Keratinocyte (primary cell): ENCODE measurements around the gene NME9. TPM values are rescaled to one million over a fixed set of nuclear protein-coding genes. Genes with fewer than 3 reads are reported as not detected.
"Not testable (repeated sequence)": the region's sequence is repeated elsewhere in the genome, so short reads cannot be mapped to it uniquely, and the experiment has no call there.

Experiments used
- DNase-seq: peaks from one replicate; pipeline ENCODE4 v3.0.0-alpha.2; 2011; ENCODE audit warnings: low read depth, missing footprints, low spot score
- FAIRE-seq: peaks from 2 replicates; lab custom pipeline; 2011; peaks lifted over from hg19 to GRCh38; lab: Jason Lieb, UNC
- H2AFZ ChIP-seq: 2 replicates; pipeline ENCODE4 v1.6.0; 2012; ENCODE audit warnings: low read length, control low read depth, inconsistent platforms; ENCODE audit not compliant: control insufficient read depth
- H3K27ac ChIP-seq: 2 replicates; pipeline ENCODE4 v1.5.1; 2011; ENCODE audit warnings: low read length; ENCODE audit not compliant: control insufficient read depth, insufficient read depth
- H3K27me3 ChIP-seq: 3 replicates; pipeline ENCODE4 v1.6.0; 2011; ENCODE audit warnings: low read length; ENCODE audit not compliant: control insufficient read depth, insufficient read depth; ENCODE audit errors: extremely low read depth
- H3K36me3 ChIP-seq, 2 experiments: 2 replicates in 1 of 2; 3 replicates in 1 of 2; pipeline ENCODE4 v1.5.1; 2011; ENCODE audit warnings: low read length in 2 of 2, mild to moderate bottlenecking in 1 of 2; ENCODE audit not compliant: control insufficient read depth in 2 of 2, insufficient read depth in 2 of 2; ENCODE audit errors: extremely low read depth in 1 of 2
- H3K4me1 ChIP-seq: 3 replicates; pipeline ENCODE4 v1.5.1; 2011; ENCODE audit warnings: low read length; ENCODE audit not compliant: control insufficient read depth, insufficient read depth; ENCODE audit errors: extremely low read depth
- H3K4me2 ChIP-seq: 3 replicates; pipeline ENCODE4 v1.6.0; 2011; ENCODE audit warnings: low read depth, low read length; ENCODE audit not compliant: control insufficient read depth, insufficient read depth; ENCODE audit errors: extremely low read depth
- H3K4me3 ChIP-seq, 3 experiments: fragments of 200-600 bp in 1 of 3; sonication (generic) in 1 of 3; 2 replicates in 2 of 3; 3 replicates in 1 of 3; pipeline ENCODE4 v1.5.1; 2011 to 2016; ENCODE audit warnings: low read length in 3 of 3, mild to moderate bottlenecking in 3 of 3, control low read depth in 2 of 3, inconsistent platforms in 1 of 3, low read depth in 1 of 3, mixed read lengths in 1 of 3, mixed run types in 1 of 3, moderate library complexity in 1 of 3; ENCODE audit not compliant: control insufficient read depth in 2 of 3, insufficient read depth in 2 of 3; ENCODE audit errors: extremely low read depth in 1 of 3
- H3K79me2 ChIP-seq: 2 replicates; pipeline ENCODE4 v1.6.0; 2012; ENCODE audit warnings: low read length; ENCODE audit not compliant: control insufficient read depth, insufficient read depth
- H3K9ac ChIP-seq: 3 replicates; pipeline ENCODE4 v1.6.0; 2011; ENCODE audit warnings: low read length; ENCODE audit not compliant: control insufficient read depth, insufficient read depth; ENCODE audit errors: extremely low read depth
- H3K9me1 ChIP-seq: 3 replicates; pipeline ENCODE4 v1.6.0; 2011; ENCODE audit warnings: low read length; ENCODE audit not compliant: control insufficient read depth, insufficient read depth; ENCODE audit errors: extremely low read depth
- H3K9me3 ChIP-seq: 2 replicates; pipeline ENCODE4 v1.5.1; 2012; ENCODE audit warnings: low read depth, low read length; ENCODE audit not compliant: control insufficient read depth
- H4K20me1 ChIP-seq: 3 replicates; pipeline ENCODE4 v1.6.0; 2011; ENCODE audit warnings: low read length; ENCODE audit not compliant: control insufficient read depth, insufficient read depth; ENCODE audit errors: extremely low read depth
- CTCF ChIP-seq, 3 experiments: IDR thresholded peaks in 1 of 3; conservative IDR thresholded peaks in 1 of 3; optimal IDR thresholded peaks in 1 of 3; 2 replicates in 2 of 3; 3 replicates in 1 of 3; pipeline versions ENCODE3 to v1.5.1; 2011; ENCODE audit warnings: low read length in 3 of 3, mild to moderate bottlenecking in 3 of 3, moderate library complexity in 2 of 3, control low read depth in 1 of 3, inconsistent platforms in 1 of 3; ENCODE audit not compliant: insufficient read depth in 2 of 3; ENCODE audit errors: extremely low read depth in 1 of 3
- EZH2 ChIP-seq: IDR thresholded peaks from one replicate; pipeline ENCODE4 v1.6.1; 2012; ENCODE audit warnings: inconsistent platforms, mild to moderate bottlenecking, low read length, moderate library complexity
- dilution Hi-C: fragments of 300-500 bp; cut with MboI; formaldehyde crosslinking; loops from one replicate; pipeline ENCODE4 v1.7.0; 2020; ENCODE audit warnings: low sequenced_read_pairs; ENCODE audit not compliant: extremely low pct_ligation_motif_present
- polyA plus RNA-seq, 5 experiments: library from polyadenylated mRNA; depleted of rRNA in 3 of 5; stranded (reverse) in 3 of 5; stranded (forward) in 1 of 5; unstranded in 1 of 5; fragments of >200 nt; gene quantifications; 1 replicate in 1 of 5; 2 replicates in 3 of 5; 3 replicates in 1 of 5; pipeline versions ENCODE4 v1.2.1 to v1.2.3, GENCODE V29; 2011 to 2012; ENCODE audit warnings: missing spikeins in 2 of 5, low read depth in 1 of 5, low replicate concordance in 1 of 5

The NME9 gene
- polyA plus RNA-seq, 1 donor (not counting 4 experiments of a cell fraction or from before 2014, with no cell fraction given), result 0.05 TPM

- TF ChIP-seq EZH2 (no peak), CTCF (optimal IDR thresholded peaks at IDR 0.05 in 1 of 3, IDR thresholded peaks at IDR 0.05 in 1 of 3, conservative IDR thresholded peaks at IDR 0.05 in 1 of 3; ENCODE audit: extremely low read depth in 1 of 3, insufficient read depth in 2 of 3, low read length in 3 of 3) (no peak)
- Histone ChIP-seq H2AFZ (no peak overlapping the region), H3K79me2 (no peaks in the 10 kb centered on the region), H3K4me1 (peaks cover 13% of the 10 kb centered on the region), H3K9ac (no peak overlapping the region), H3K27me3 (no peaks in the 10 kb centered on the region), H3K9me1 (peaks cover 2% of the 10 kb centered on the region), H3K27ac (no peak overlapping the region), H3K4me2 (no peak overlapping the region), H3K4me3 (no peak overlapping the region), H4K20me1 (no peaks in the 10 kb centered on the region), H3K9me3 (no peaks in the 10 kb centered on the region), H3K36me3 (no peaks in the 10 kb centered on the region)
- FAIRE-seq, result no peak
- dilution Hi-C loops, result no loop called here
- DNase-seq, result no peak
Measured at GRCh38 chr3:138378331-138378730, 48.7 kb upstream of the NME9 start.

- peak; percentile 57 for FAIRE-seq
- TF ChIP-seq EZH2, result no peak
- no peak for TF ChIP-seq CTCF (optimal IDR thresholded peaks at IDR 0.05 in 1 of 3, IDR thresholded peaks at IDR 0.05 in 1 of 3, conservative IDR thresholded peaks at IDR 0.05 in 1 of 3; ENCODE audit: extremely low read depth in 1 of 3, insufficient read depth in 2 of 3, low read length in 3 of 3)
- Histone ChIP-seq H3K9me1 (peaks cover 2% of the 10 kb centered on the region), H3K27me3 (no peaks in the 10 kb centered on the region), H3K4me3 (no peak overlapping the region), H3K9ac (no peak overlapping the region), H4K20me1 (no peaks in the 10 kb centered on the region), H3K79me2 (no peaks in the 10 kb centered on the region), H2AFZ (no peak overlapping the region), H3K27ac (no peak overlapping the region), H3K4me1 (peaks cover 13% of the 10 kb centered on the region), H3K9me3 (no peaks in the 10 kb centered on the region), H3K36me3 (no peaks in the 10 kb centered on the region), H3K4me2 (no peak overlapping the region)
- dilution Hi-C loops, result no loop called here
- no peak for DNase-seq
Measured at GRCh38 chr3:138377804-138378203, 48.2 kb upstream of the NME9 start.

GRCh38 chr3:138377212-138377611, 47.6 kb upstream of the NME9 start:
- dilution Hi-C loops, H2AFZ ChIP-seq, H4K20me1 ChIP-seq, H3K9ac ChIP-seq, H3K4me2 ChIP-seq, H3K36me3 ChIP-seq, H3K79me2 ChIP-seq, DNase-seq, H3K4me1 ChIP-seq, H3K9me1 ChIP-seq, H3K9me3 ChIP-seq, H3K4me3 ChIP-seq, H3K27ac ChIP-seq, FAIRE-seq, H3K27me3 ChIP-seq: not testable (repeated sequence)
